Osteocyte (in vitro differentiated cells): Measurements from ENCODE around the gene WDR7. TPM values are rescaled to one million over a fixed set of nuclear protein-coding genes. Genes with fewer than 3 reads are reported as not detected.

Experiments
- DNase-seq: peaks from one replicate; pipeline ENCODE4 v3.0.0; 2021; ENCODE audit warnings: mixed read lengths; ENCODE audit not compliant: unreplicated experiment; ENCODE audit errors: extremely low spot score
- H3K27ac Mint-ChIP-seq: one replicate; pipeline ENCODE4 v1.8.0; 2021; ENCODE audit warnings: mild to moderate bottlenecking, mixed read lengths; ENCODE audit not compliant: unreplicated experiment
- H3K27me3 Mint-ChIP-seq: one replicate; pipeline ENCODE4 v1.8.0; 2021; ENCODE audit warnings: mixed read lengths; ENCODE audit not compliant: unreplicated experiment
- H3K36me3 Mint-ChIP-seq: one replicate; pipeline ENCODE4 v1.8.0; 2021; ENCODE audit warnings: mixed read lengths; ENCODE audit not compliant: unreplicated experiment
- H3K4me1 Mint-ChIP-seq: one replicate; pipeline ENCODE4 v1.8.0; 2021; ENCODE audit warnings: mixed read lengths; ENCODE audit not compliant: unreplicated experiment
- H3K4me3 Mint-ChIP-seq: one replicate; pipeline ENCODE4 v1.8.0; 2021; ENCODE audit warnings: mild to moderate bottlenecking, moderate library complexity, mixed read lengths; ENCODE audit not compliant: unreplicated experiment
- H3K9me3 Mint-ChIP-seq: one replicate; pipeline ENCODE4 v1.8.0; 2021; ENCODE audit warnings: mixed read lengths; ENCODE audit not compliant: unreplicated experiment
- total RNA-seq: library from RNA; stranded (reverse); gene quantifications from 2 replicates; pipeline ENCODE4 v1.2.1, GENCODE V29; 2021
- TF ChIP-seq, protein P1 (sequence below): fragments of 200-600 bp; sonication (generic); IDR thresholded peaks from 2 replicates; pipeline ENCODE4 v1.5.0; 2021; ENCODE audit warnings: antibody characterized with exemption, mild to moderate bottlenecking, moderate library complexity

The WDR7 gene
- total RNA-seq, 1 donor from 2014 or later, result 25.9 TPM

DNA sequence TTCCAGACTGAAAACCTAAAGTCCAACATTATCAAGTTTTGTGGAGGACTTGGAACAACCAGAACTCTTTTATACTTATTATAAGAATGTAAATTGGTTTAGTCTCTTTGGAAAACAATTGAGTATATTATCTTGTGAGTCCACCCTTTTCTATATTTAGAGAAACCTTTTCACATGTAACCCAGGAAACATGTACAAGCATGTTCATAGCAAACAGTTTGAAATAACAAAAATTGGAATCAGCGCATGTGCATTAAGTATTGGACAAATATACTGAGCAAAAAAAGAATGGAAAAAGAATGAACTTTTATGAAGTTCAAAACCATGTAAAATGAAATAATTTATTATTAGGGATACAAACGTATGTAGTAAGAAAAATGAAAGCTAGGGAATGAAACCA is 246.0 kb downstream of the WDR7 start:
- no peaks in the 10 kb centered on the region for H3K9me3 Mint-ChIP-seq
- no peak overlapping the region for H3K4me3 Mint-ChIP-seq
- no peak overlapping the region for H3K27ac Mint-ChIP-seq
- H3K27me3 Mint-ChIP-seq, result no peaks in the 10 kb centered on the region
- TF ChIP-seq, protein P1, sequence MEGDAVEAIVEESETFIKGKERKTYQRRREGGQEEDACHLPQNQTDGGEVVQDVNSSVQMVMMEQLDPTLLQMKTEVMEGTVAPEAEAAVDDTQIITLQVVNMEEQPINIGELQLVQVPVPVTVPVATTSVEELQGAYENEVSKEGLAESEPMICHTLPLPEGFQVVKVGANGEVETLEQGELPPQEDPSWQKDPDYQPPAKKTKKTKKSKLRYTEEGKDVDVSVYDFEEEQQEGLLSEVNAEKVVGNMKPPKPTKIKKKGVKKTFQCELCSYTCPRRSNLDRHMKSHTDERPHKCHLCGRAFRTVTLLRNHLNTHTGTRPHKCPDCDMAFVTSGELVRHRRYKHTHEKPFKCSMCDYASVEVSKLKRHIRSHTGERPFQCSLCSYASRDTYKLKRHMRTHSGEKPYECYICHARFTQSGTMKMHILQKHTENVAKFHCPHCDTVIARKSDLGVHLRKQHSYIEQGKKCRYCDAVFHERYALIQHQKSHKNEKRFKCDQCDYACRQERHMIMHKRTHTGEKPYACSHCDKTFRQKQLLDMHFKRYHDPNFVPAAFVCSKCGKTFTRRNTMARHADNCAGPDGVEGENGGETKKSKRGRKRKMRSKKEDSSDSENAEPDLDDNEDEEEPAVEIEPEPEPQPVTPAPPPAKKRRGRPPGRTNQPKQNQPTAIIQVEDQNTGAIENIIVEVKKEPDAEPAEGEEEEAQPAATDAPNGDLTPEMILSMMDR, result no peak
- peaks cover 6% of the 10 kb centered on the region for H3K4me1 Mint-ChIP-seq
- no peak for DNase-seq
- no peaks in the 10 kb centered on the region for H3K36me3 Mint-ChIP-seq

- Mint-ChIP-seq H3K9me3 (no peaks in the 10 kb centered on the region), H3K36me3 (no peaks in the 10 kb centered on the region), H3K4me1 (no peaks in the 10 kb centered on the region), H3K27me3 (no peaks in the 10 kb centered on the region), H3K4me3 (no peak overlapping the region), H3K27ac (no peak overlapping the region)
- DNase-seq, result no peak
- TF ChIP-seq, protein P1, result no peak
Measured at GRCh38 chr18:56899660-56900059, 248.5 kb downstream of the WDR7 start.

- H3K27ac Mint-ChIP-seq, result no peak overlapping the region
- no peaks in the 10 kb centered on the region for H3K27me3 Mint-ChIP-seq
- TF ChIP-seq, protein P1, result no peak
Measured at GRCh38 chr18:56900195-56901094, 249.3 kb downstream of the WDR7 start.

DNA sequence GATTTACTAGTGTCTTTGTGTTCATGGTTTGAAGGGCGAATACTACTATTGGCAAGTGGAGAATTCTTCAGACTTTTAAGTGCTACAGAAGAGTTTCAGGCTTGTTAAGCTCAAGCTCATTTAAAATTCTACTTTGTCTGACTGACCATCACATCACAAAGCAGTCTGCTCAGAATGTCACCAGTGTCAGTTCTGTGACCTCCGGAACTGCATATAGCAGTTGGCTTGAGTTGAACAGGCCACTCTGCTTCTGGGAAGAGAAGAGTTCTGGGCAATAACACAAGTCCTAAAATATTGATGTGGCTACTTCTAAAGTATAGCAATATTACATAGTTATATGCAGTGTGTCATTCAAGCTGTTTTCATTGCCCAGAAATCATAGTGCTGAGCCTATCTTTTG is 250.8 kb downstream of the WDR7 start:
- Mint-ChIP-seq H3K4me3 (no peak overlapping the region), H3K27me3 (no peaks in the 10 kb centered on the region), H3K27ac (no peak overlapping the region), H3K9me3 (no peaks in the 10 kb centered on the region), H3K4me1 (no peaks in the 10 kb centered on the region), H3K36me3 (no peaks in the 10 kb centered on the region)
- DNase-seq, result no peak
- TF ChIP-seq, protein P1, result no peak

More at GRCh38 chr18:56900195-56901094, 249.3 kb downstream of the WDR7 start:
- Mint-ChIP-seq H3K4me3 (no peak overlapping the region), H3K9me3 (no peaks in the 10 kb centered on the region), H3K36me3 (no peaks in the 10 kb centered on the region), H3K4me1 (no peaks in the 10 kb centered on the region)
- no peak for DNase-seq

DNA sequence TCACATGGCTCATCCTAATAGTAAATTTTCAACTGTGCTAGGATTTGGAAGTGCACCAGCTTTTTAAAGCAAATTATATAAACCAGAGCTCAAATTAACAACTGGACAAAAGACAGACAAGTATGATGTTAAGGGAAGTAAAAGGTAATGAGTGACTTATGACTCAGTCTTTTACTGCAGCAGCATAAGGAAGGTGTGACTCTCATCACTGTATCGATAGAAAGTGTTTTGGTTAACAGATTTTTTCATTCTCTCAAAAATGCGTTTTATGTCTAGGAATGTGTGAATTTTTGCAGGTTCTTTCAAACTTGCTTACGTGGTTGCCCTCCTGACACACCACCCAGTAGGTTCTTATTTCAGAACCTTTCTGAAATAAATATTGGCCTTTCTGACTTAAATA is 251.5 kb downstream of the WDR7 start:
- Mint-ChIP-seq H3K4me3 (no peak overlapping the region), H3K27ac (no peak overlapping the region), H3K9me3 (no peaks in the 10 kb centered on the region), H3K36me3 (no peaks in the 10 kb centered on the region), H3K4me1 (no peaks in the 10 kb centered on the region), H3K27me3 (no peaks in the 10 kb centered on the region)
- no peak for DNase-seq
- TF ChIP-seq, protein P1, result no peak
